SK-N-SH treated with all-trans-retinoic acid at 6 μM for 48 hours (cell line): ENCODE measurements around the gene HSPA9.

Experiments used
- ARNTL ChIP-seq: fragments of 450-650 bp; formaldehyde crosslinking; IDR thresholded peaks from 2 replicates; pipeline ENCODE4 v1.5.0; 2020; ENCODE audit warnings: low read depth, mild to moderate bottlenecking, moderate library complexity, borderline replicate concordance
- ISL1 ChIP-seq: fragments of 250-450 bp; sonication (Bioruptor Pico); IDR thresholded peaks from 2 replicates; pipeline ENCODE4 v2.1.2; 2022; ENCODE audit warnings: mild to moderate bottlenecking, moderate library complexity
- RARB ChIP-seq: fragments of 250-450 bp; sonication (Bioruptor Pico); IDR thresholded peaks from 2 replicates; pipeline ENCODE4 v1.8.0; 2021; ENCODE audit warnings: mild to moderate bottlenecking, moderate library complexity
- TCF4 ChIP-seq: fragments of 250-450 bp; sonication (Bioruptor Pico); IDR thresholded peaks from 2 replicates; pipeline ENCODE4 v1.8.0; 2021; ENCODE audit warnings: mild to moderate bottlenecking, moderate library complexity, borderline replicate concordance
- ZFP3 ChIP-seq: fragments of 250-450 bp; sonication (Bioruptor Pico); IDR thresholded peaks from 2 replicates; pipeline ENCODE4 v1.5.0; 2020; ENCODE audit warnings: mild to moderate bottlenecking, moderate library complexity
- ZFP30 ChIP-seq: fragments of 450-650 bp; formaldehyde crosslinking; IDR thresholded peaks from 2 replicates; pipeline ENCODE4 v1.5.0; 2022; ENCODE audit warnings: mild to moderate bottlenecking, moderate library complexity
- ZNF565 ChIP-seq: fragments of 450-650 bp; formaldehyde crosslinking; conservative IDR thresholded peaks from 2 replicates; pipeline ENCODE4 v1.5.0; 2020; ENCODE audit warnings: low read depth, mild to moderate bottlenecking, moderate library complexity
- TF ChIP-seq, protein P1 (sequence below): fragments of 250-450 bp; sonication (Bioruptor Pico); IDR thresholded peaks from 2 replicates; pipeline ENCODE4 v1.8.0; 2020; ENCODE audit warnings: mild to moderate bottlenecking, moderate library complexity, borderline replicate concordance
- TF ChIP-seq, protein P2 (sequence below): fragments of 250-450 bp; sonication (Bioruptor Pico); IDR thresholded peaks from 2 replicates; pipeline ENCODE4 v1.5.1; 2020; ENCODE audit warnings: low read depth, mild to moderate bottlenecking, moderate library complexity

DNA sequence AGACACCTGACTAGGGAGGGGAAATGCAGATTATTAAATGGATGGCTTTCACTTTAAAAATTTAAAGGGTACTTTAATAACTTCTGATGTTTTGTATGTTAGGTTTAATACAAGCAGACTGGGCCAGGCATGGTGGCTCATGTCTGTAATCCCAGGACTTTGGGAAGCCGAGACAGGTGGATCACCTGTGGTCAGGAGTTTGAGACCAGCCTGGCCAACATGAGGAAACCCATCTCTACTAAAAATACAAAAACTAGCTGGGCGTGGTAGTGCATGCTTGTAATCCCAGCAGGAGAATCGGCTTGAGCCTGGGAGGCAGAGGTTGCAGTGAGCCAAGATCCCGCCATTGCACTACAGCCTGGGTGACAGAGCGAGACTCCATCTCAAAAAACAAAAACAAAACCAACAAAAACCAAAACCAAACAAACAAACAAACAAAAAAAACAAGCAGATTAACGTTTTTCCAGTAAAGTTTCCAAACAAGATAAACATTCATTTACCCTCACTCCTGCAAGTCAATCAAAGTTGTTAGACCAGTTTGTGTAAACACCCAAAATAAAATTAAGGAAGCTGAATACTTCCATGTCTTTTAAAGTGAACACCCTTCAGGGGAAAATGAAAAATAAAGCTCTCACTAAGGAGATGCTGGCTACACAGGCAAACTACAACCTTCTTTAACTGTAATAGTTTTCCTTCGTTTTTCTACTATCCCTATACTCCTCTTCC is 46.3 kb downstream of the HSPA9 start:
- TF ChIP-seq, protein P1, sequence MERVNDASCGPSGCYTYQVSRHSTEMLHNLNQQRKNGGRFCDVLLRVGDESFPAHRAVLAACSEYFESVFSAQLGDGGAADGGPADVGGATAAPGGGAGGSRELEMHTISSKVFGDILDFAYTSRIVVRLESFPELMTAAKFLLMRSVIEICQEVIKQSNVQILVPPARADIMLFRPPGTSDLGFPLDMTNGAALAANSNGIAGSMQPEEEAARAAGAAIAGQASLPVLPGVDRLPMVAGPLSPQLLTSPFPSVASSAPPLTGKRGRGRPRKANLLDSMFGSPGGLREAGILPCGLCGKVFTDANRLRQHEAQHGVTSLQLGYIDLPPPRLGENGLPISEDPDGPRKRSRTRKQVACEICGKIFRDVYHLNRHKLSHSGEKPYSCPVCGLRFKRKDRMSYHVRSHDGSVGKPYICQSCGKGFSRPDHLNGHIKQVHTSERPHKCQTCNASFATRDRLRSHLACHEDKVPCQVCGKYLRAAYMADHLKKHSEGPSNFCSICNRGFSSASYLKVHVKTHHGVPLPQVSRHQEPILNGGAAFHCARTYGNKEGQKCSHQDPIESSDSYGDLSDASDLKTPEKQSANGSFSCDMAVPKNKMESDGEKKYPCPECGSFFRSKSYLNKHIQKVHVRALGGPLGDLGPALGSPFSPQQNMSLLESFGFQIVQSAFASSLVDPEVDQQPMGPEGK (CRISPR knock-in tag), result no peak
- no peak for TF ChIP-seq ARNTL (CRISPR knock-in tag)
- TF ChIP-seq ISL1 (CRISPR knock-in tag), result no peak
- no peak for TF ChIP-seq RARB (CRISPR knock-in tag)
- TF ChIP-seq ZFP3, result no peak
- TF ChIP-seq, protein P2, sequence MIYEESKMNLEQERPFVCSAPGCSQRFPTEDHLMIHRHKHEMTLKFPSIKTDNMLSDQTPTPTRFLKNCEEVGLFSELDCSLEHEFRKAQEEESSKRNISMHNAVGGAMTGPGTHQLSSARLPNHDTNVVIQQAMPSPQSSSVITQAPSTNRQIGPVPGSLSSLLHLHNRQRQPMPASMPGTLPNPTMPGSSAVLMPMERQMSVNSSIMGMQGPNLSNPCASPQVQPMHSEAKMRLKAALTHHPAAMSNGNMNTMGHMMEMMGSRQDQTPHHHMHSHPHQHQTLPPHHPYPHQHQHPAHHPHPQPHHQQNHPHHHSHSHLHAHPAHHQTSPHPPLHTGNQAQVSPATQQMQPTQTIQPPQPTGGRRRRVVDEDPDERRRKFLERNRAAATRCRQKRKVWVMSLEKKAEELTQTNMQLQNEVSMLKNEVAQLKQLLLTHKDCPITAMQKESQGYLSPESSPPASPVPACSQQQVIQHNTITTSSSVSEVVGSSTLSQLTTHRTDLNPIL (CRISPR knock-in tag), result no peak
- no peak for TF ChIP-seq ZNF565
- TF ChIP-seq TCF4 (CRISPR knock-in tag), result no peak
- no peak for TF ChIP-seq ZFP30 (CRISPR knock-in tag)
